ENCODE data around the gene TRIM45. TPM values are rescaled to one million over a fixed set of nuclear protein-coding genes. Genes with fewer than 3 reads are reported as not detected.
"Not testable (repeated sequence)": the region's sequence is repeated elsewhere in the genome, so short reads cannot be mapped to it uniquely, and the experiment has no call there.

The TRIM45 gene
- total and polyA plus RNA-seq, 8 donors: 0.29 to 6.8 (median 1.9) TPM; not detected in 1

GRCh38 chr1:117122330-117123025, 929 bp upstream of the TRIM45 start:
- H3K9me3 ChIP-seq: no peaks in the 10 kb centered on the region
- 22 to 31% (median 24%) methylated on average over 25 to 32 of the region's 32 CpGs for WGBS, 5 donors
- H3K36me3 ChIP-seq: no peaks in the 10 kb centered on the region
- H3K4me3 ChIP-seq: peak overlapping the region; percentile 69 to 81 (median 76)
- H3K27me3 ChIP-seq: no peaks in the 10 kb centered on the region
- H3K4me1 ChIP-seq: peaks cover 5 to 28% (median 24%) of the 10 kb centered on the region in 4 donors
- H3K27ac ChIP-seq: peak overlapping the region; percentile 86 to 94 (median 91)
- intact Hi-C loops (cut with DNase I; ENCODE audit: low total_unique reads): no loop called here
- TF ChIP-seq CTCF (IDR thresholded peaks at IDR 0.05) (peak in 2 of 7 experiments; percentile 13 to 18), EP300 (IDR thresholded peaks at IDR 0.05) (no peak)
- no peak for DNase-seq

GRCh38 chr1:117120774-117121588, 568 bp downstream of the TRIM45 start:
- peaks cover 5 to 28% (median 25%) of the 10 kb centered on the region in 4 donors for H3K4me1 ChIP-seq
- 11 to 20% (median 13%) methylated on average over 16 to 29 of the region's 29 CpGs for WGBS, 5 donors
- peak in 1 of 2 donors; percentile 31 for DNase-seq
- peak overlapping the region; percentile 86 to 94 (median 91) for H3K27ac ChIP-seq
- H3K27me3 ChIP-seq: no peaks in the 10 kb centered on the region
- peaks cover 0 to 4% (median 0%) of the 10 kb centered on the region in 4 donors for H3K36me3 ChIP-seq
- intact Hi-C loops (cut with DNase I; ENCODE audit: low total_unique reads): no loop called here
- peak overlapping the region; percentile 69 to 81 (median 76) for H3K4me3 ChIP-seq
- TF ChIP-seq POLR2AphosphoS5 (IDR thresholded peaks at IDR 0.05) (no peak), POLR2A (IDR thresholded peaks at IDR 0.05) (no peak), CTCF (IDR thresholded peaks at IDR 0.05) (no peak), EP300 (IDR thresholded peaks at IDR 0.05) (no peak)
- H3K9me3 ChIP-seq: no peaks in the 10 kb centered on the region

GRCh38 chr1:117119144-117119543, 2.4 kb downstream of the TRIM45 start:
- H3K4me3 ChIP-seq; H3K9me3 ChIP-seq; H3K27me3 ChIP-seq; intact Hi-C loops (cut with DNase I; ENCODE audit: low total_unique reads); DNase-seq; H3K27ac ChIP-seq: not testable (repeated sequence)
- H3K36me3 ChIP-seq: peaks cover 0 to 16% (median 13%) of the 10 kb centered on the region in 4 donors
- peaks cover 5 to 28% (median 25%) of the 10 kb centered on the region in 4 donors for H3K4me1 ChIP-seq
- 92 to 98% (median 96%) methylated on average over 9 to 10 of the region's 10 CpGs for WGBS, 5 donors

GRCh38 chr1:117118137-117118536, 3.4 kb downstream of the TRIM45 start:
- Histone ChIP-seq H3K27ac (no peak overlapping the region), H3K36me3 (peaks cover 0 to 26% (median 22%) of the 10 kb centered on the region in 4 donors), H3K4me1 (peaks cover 5 to 28% (median 25%) of the 10 kb centered on the region in 4 donors), H3K4me3 (no peak overlapping the region), H3K9me3 (no peaks in the 10 kb centered on the region), H3K27me3 (no peaks in the 10 kb centered on the region)
- intact Hi-C loops (cut with DNase I; ENCODE audit: low total_unique reads): no loop called here
- peak in 1 of 2 donors; percentile 32 for DNase-seq
- TF ChIP-seq POLR2A (IDR thresholded peaks at IDR 0.05) (no peak), EP300 (IDR thresholded peaks at IDR 0.05) (no peak), POLR2AphosphoS5 (IDR thresholded peaks at IDR 0.05) (no peak), CTCF (IDR thresholded peaks at IDR 0.05) (no peak)
- 69 to 76% (median 74%) methylated on average over 12 of the region's 12 CpGs for WGBS, 5 donors

All from stomach (tissue), 9 donors.